ENCODE results near the gene PDCD10. TPM values are rescaled to one million over a fixed set of nuclear protein-coding genes. Genes with fewer than 3 reads are reported as not detected.

The PDCD10 gene
- total RNA-seq: 100 to 1,000 TPM in 1 of 4 donors, 10 to 100 TPM in 3; 45.9 to 104 (median 78.0) TPM

GRCh38 chr3:167734498-167735232, at the start of gene PDCD10:
TSS of gene PDCD10 (minus strand) at chr3:167734892. CDS start at chr3:167720157, 14,735 bp downstream.
- H3K27ac ChIP-seq: peak within 1 kb of the TSS; percentile 95 to 97 (median 96)
- TF ChIP-seq POLR2A (IDR thresholded peaks at IDR 0.05) (peak in 3 of 4 donors; percentile 29 to 69 (median 31)), CTCF (IDR thresholded peaks at IDR 0.05) (peak in 1 of 6 experiments; percentile 26)
- no peaks in the 10 kb centered on the region for H3K27me3 ChIP-seq
- H3K4me1 ChIP-seq: peaks cover 10 to 60% (median 14%) of the 10 kb centered on the region in 3 donors
- WGBS, 2 donors: 0% methylated on average over 5 to 16 of the region's 49 CpGs
- H3K9me3 ChIP-seq: no peaks in the 10 kb centered on the region
- H3K4me3 ChIP-seq: peak within 1 kb of the TSS; percentile 54 to 92 (median 83)
- DNase-seq: peak; percentile 95
- intact Hi-C loops (cut with DNase I): no loop called here
- H3K36me3 ChIP-seq: no peaks in the 10 kb centered on the region

GRCh38 chr3:167783781-167784180, 49.1 kb upstream of the PDCD10 start:
- H3K27ac ChIP-seq: no peak overlapping the region
- H3K4me3 ChIP-seq: no peak overlapping the region
- H3K36me3 ChIP-seq: no peaks in the 10 kb centered on the region
- peaks cover 0 to 10% (median 0%) of the 10 kb centered on the region in 3 donors for H3K4me1 ChIP-seq
- H3K9me3 ChIP-seq: no peaks in the 10 kb centered on the region
- intact Hi-C loops (cut with DNase I): no loop called here
- no peaks in the 10 kb centered on the region for H3K27me3 ChIP-seq
- 45 to 53% methylated on average over 1 of the region's 1 CpG for WGBS, 2 donors
- no peak for DNase-seq
- TF ChIP-seq CTCF (IDR thresholded peaks at IDR 0.05) (no peak), POLR2A (IDR thresholded peaks at IDR 0.05) (no peak)

DNA sequence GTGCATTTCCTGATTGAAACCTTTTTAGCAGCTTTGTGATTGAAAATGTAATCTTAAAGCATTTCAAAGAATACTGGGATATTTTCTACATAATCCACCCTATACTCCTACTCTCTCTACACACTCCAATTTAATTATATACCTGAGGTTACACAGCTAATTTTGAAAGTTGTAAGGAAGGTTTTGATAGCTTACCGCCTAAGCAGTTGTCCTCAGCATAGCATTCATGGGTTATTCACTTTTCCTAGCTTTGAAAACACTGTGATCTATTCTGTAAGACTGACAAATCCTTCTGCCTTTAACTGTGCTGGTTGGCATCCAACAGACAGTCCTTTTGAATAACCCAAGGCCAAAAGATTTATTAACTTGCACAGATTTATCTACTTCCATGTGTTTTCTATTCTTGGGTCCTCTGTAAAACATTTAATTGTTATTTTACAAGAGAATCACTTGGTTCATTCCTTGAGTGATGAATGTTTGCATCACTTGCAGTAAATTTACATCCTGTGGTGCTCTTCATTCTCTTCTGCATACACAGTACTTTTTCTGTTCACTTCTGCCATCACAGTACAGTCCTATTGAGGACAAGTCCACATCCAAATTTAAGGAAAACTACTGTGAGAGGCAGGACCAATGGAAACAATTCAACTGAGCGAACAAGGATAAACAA, 45.7 kb upstream of the PDCD10 start:
- intact Hi-C loops (cut with DNase I): no loop called here
- TF ChIP-seq POLR2A (IDR thresholded peaks at IDR 0.05) (no peak), CTCF (IDR thresholded peaks at IDR 0.05) (no peak)
- no peaks in the 10 kb centered on the region for H3K27me3 ChIP-seq
- peaks cover 0 to 11% (median 0%) of the 10 kb centered on the region in 3 donors for H3K9me3 ChIP-seq
- no peak overlapping the region for H3K4me3 ChIP-seq
- no peak overlapping the region for H3K27ac ChIP-seq
- DNase-seq: no peak
- no peaks in the 10 kb centered on the region for H3K36me3 ChIP-seq
- WGBS, 2 donors: 78 to 83% methylated on average over 2 of the region's 2 CpGs
- H3K4me1 ChIP-seq: peaks cover 0 to 9% (median 0%) of the 10 kb centered on the region in 3 donors

DNA sequence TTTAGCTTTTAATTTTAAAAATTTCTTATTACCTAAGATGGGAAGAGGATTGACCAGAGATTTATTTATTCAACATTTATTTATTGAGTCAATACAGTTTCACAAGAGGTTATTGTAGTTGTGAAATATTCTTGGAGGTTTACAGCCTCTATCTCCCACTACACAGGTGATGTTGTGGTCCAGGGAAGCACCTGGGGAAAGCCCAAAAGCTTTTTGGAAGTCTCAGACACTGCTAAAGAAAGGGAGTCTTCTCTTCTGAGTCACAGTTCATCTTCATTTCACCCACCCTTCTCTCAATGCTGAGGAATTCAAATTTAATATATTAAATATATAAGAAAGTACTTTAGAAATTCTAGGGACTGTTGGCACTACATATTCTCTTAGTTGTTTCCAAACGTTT, 42.7 kb upstream of the PDCD10 start:
- intact Hi-C loops (cut with DNase I): no loop called here
- Histone ChIP-seq H3K4me1 (peaks cover 0 to 9% (median 0%) of the 10 kb centered on the region in 3 donors), H3K27ac (no peak overlapping the region), H3K4me3 (no peak overlapping the region), H3K27me3 (no peaks in the 10 kb centered on the region), H3K36me3 (no peaks in the 10 kb centered on the region), H3K9me3 (peaks cover 0 to 11% (median 0%) of the 10 kb centered on the region in 3 donors)
- TF ChIP-seq CTCF (IDR thresholded peaks at IDR 0.05) (no peak), POLR2A (IDR thresholded peaks at IDR 0.05) (no peak)
- WGBS, 2 donors: 50 to 70% methylated on average over 1 of the region's 1 CpG
- DNase-seq: no peak

All from esophagus squamous epithelium (tissue), 5 donors.